Upper lobe of right lung (tissue), 1 donor: Measurements from ENCODE around the gene EZH2. TPM values are rescaled to one million over a fixed set of nuclear protein-coding genes. Genes with fewer than 3 reads are reported as not detected.
A peak's percentile ranks its signal among the peaks of the same experiment; 100 is the strongest.

Experiments
- ATAC-seq: fragments of 200-7000 bp; cut with Tn5 transposase; one replicate; pipeline ENCODE4 v1.9.1; 2020; ENCODE audit warnings: mild to moderate bottlenecking, moderate library complexity
- DNase-seq: peaks from one replicate; pipeline ENCODE4 v3.0.0-alpha.2; 2020
- H3K27ac ChIP-seq: fragments of 200-600 bp; one replicate; pipeline ENCODE4 v1.8.0; 2022
- H3K27me3 ChIP-seq: fragments of 200-600 bp; one replicate; pipeline ENCODE4 v1.8.0; 2022; ENCODE audit warnings: mild to moderate bottlenecking
- H3K36me3 ChIP-seq: fragments of 200-600 bp; one replicate; pipeline ENCODE4 v1.8.0; 2022
- H3K4me1 ChIP-seq: fragments of 200-600 bp; one replicate; pipeline ENCODE4 v1.8.0; 2022
- H3K4me3 ChIP-seq: fragments of 200-600 bp; one replicate; pipeline ENCODE4 v1.8.0; 2022; ENCODE audit warnings: mild to moderate bottlenecking
- H3K9me3 ChIP-seq: fragments of 200-600 bp; one replicate; pipeline ENCODE4 v1.8.0; 2022
- CTCF ChIP-seq: fragments of 200-600 bp; IDR thresholded peaks from one replicate; pipeline ENCODE4 v1.8.0; 2022; ENCODE audit warnings: antibody characterized with exemption
- intact Hi-C: fragments of 100-400 bp; cut with DNase I; formaldehyde crosslinking; loops from one replicate; pipeline ENCODE4 v1.11.0; 2022
- total RNA-seq: library from RNA; stranded (reverse); fragmentation: NEBNext Ultra II Directional; extraction: Animal tissue kit (Norgen Biotek cat#: 25700); gene quantifications from one replicate; pipeline ENCODE4 v1.2.1, GENCODE V29; 2021
- donor health status: DM: no; HTN: yes; CAD: no; lungs with severe emphysema.

The EZH2 gene
- total RNA-seq, 1 donor from 2014 or later, result 3.7 TPM

DNA sequence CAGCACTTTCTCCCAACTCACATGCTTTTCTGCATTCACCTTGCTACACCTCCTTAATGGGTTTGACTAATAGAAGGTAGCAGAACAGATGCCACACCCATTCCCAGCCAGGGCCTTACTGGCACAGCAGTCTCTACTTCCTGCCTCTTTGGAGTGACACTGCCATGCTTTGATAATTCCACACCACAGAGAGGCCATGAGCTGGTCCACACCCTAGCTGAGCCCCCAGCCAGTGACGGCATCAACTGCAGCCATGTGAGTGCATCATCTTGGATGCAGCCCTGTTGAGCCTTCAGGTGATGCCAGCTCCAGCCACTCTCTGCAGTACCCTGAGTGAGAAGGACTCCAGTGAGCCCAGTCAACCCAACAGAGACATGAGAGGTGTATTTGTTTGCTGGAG lies 27.5 kb upstream of the EZH2 start:
- TF ChIP-seq CTCF, result no peak
- intact Hi-C loops, result no loop called here
- DNase-seq (no peak), ATAC-seq (no peak)
- peaks cover 4% of the 10 kb centered on the region for H3K4me1 ChIP-seq
- no peaks in the 10 kb centered on the region for H3K36me3 ChIP-seq
- H3K9me3 ChIP-seq, result no peaks in the 10 kb centered on the region
- no peak overlapping the region for H3K4me3 ChIP-seq
- H3K27ac ChIP-seq, result no peak overlapping the region
- peaks cover 10% of the 10 kb centered on the region for H3K27me3 ChIP-seq

DNA sequence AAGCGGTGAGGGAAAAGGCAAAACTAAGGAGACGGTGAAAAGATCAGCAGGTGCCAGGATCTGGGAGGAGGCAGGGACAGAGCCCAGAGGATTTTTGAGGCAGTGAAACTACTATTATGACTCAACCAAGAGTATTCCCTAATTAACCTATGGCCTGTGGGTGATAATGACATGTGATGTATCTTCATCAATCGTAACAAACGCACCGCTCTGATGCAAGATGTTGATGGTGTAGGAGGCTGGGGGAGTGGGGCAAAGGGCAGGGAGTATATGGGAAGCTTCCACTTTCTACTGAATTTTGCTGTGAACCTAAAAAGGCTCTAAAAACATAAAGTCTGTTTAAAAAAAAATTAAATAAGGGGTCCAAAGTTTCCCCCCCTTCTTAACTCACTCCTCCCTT lies 25.5 kb upstream of the EZH2 start:
- Histone ChIP-seq H3K27ac (no peak overlapping the region), H3K4me1 (no peaks in the 10 kb centered on the region), H3K4me3 (no peak overlapping the region), H3K9me3 (no peaks in the 10 kb centered on the region), H3K36me3 (no peaks in the 10 kb centered on the region), H3K27me3 (peaks cover 10% of the 10 kb centered on the region)
- intact Hi-C loops, result no loop called here
- DNase-seq (no peak), ATAC-seq (peak; percentile 68)
- TF ChIP-seq CTCF, result no peak

DNA sequence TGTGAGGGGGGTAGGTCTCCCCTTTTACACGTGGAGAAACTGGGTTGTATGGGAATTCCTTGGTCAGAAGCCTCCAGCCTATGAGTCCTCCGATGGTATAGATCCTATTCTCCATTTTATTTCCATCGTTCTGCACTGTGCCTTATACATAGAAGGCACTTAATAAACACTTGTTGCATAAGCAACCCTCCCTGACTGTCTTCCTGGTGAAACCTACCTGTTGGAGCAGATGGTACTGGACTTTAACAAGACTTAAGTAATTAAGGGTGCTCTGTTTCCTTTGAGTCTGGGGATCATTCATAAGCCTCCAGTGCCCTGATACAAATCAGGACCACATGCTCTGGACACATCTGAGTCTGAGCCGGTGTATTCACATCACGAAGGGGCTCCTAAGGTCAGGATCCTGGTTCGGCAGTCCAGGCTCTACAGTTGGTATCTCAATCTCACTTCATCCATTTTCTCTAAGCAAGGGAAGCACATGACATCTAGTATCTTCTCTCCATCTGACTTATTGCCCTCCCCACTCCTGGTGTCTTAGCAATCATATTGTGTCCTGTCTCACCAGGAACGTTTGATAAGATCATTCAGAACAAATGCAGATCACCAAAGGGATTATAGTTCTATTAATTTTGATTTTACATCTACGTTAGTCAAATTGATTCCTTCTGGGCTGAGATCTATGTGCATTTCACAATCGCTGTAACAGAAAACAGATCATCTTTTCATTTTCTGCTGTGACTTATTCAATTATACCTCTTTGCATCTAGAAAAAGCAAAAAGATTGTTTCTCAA lies 22.8 kb upstream of the EZH2 start:
- peaks cover 10% of the 10 kb centered on the region for H3K27me3 ChIP-seq
- DNase-seq (no peak), ATAC-seq (no peak)
- H3K4me1 ChIP-seq, result no peaks in the 10 kb centered on the region
- no peak overlapping the region for H3K27ac ChIP-seq
- no peaks in the 10 kb centered on the region for H3K9me3 ChIP-seq
- no peaks in the 10 kb centered on the region for H3K36me3 ChIP-seq
- H3K4me3 ChIP-seq, result no peak overlapping the region
- TF ChIP-seq CTCF, result no peak
- intact Hi-C loops, result no loop called here

- no peaks in the 10 kb centered on the region for H3K36me3 ChIP-seq
- H3K4me1 ChIP-seq, result no peaks in the 10 kb centered on the region
- no peaks in the 10 kb centered on the region for H3K9me3 ChIP-seq
- H3K27me3 ChIP-seq, result peaks cover 10% of the 10 kb centered on the region
- no peak for DNase-seq
- intact Hi-C loops, result no loop called here
- ATAC-seq, result no peak
- H3K4me3 ChIP-seq, result no peak overlapping the region
- H3K27ac ChIP-seq, result no peak overlapping the region
- no peak for TF ChIP-seq CTCF
Observed at GRCh38 chr7:148905093-148905666, 21.1 kb upstream of the EZH2 start.

- Histone ChIP-seq H3K9me3 (no peaks in the 10 kb centered on the region), H3K4me3 (no peak overlapping the region), H3K36me3 (no peaks in the 10 kb centered on the region), H3K4me1 (no peaks in the 10 kb centered on the region), H3K27me3 (peaks cover 8% of the 10 kb centered on the region), H3K27ac (no peak overlapping the region)
- intact Hi-C loops, result no loop called here
- no peak for TF ChIP-seq CTCF
- ATAC-seq, result no peak
- DNase-seq, result no peak
Observed at GRCh38 chr7:148903504-148903903, 19.4 kb upstream of the EZH2 start.
